H1 (cell line): ENCODE data around the gene WDR4. TPM values are rescaled to one million over a fixed set of nuclear protein-coding genes. Genes with fewer than 3 reads are reported as not detected.

Experiments
- CTCF ChIA-PET: fragments of 300-600 bp; sonication (Branson Sonifier 250); formaldehyde crosslinking; loops from one replicate; lab custom pipeline; 2021; ENCODE audit not compliant: partially characterized antibody; lab: Charles Lee
- POLR2A ChIA-PET: fragments of 300-600 bp; sonication (Branson Sonifier 250); formaldehyde crosslinking; loops from one replicate; lab custom pipeline; 2021; ENCODE audit warnings: inconsistent platforms; ENCODE audit not compliant: partially characterized antibody; lab: Charles Lee
- DNase-seq, 2 experiments: peaks; one replicate each; pipeline versions ENCODE4 v3.0.0 to v3.0.0-alpha.2; 2010 to 2022; ENCODE audit warnings: low spot score in 2 of 2, low read depth in 1 of 2, mixed read lengths in 1 of 2
- FAIRE-seq: peaks from 2 replicates; lab custom pipeline; 2011; peaks lifted over from hg19 to GRCh38; lab: Jason Lieb, UNC
- H2AFZ ChIP-seq: 2 replicates; pipeline ENCODE4 v1.8.1; 2012; ENCODE audit warnings: low read length, inconsistent platforms
- H2AK5ac ChIP-seq: 2 replicates; pipeline ENCODE4 v1.6.1; 2013; ENCODE audit warnings: low read depth, low read length
- H2BK120ac ChIP-seq: replicated peaks from 2 replicates; pipeline ENCODE3; 2013; ENCODE audit warnings: low read depth, low read length, inconsistent platforms
- H2BK12ac ChIP-seq: 2 replicates; pipeline ENCODE4 v1.6.1; 2013; ENCODE audit warnings: low read depth, low read length
- H2BK15ac ChIP-seq: 2 replicates; pipeline ENCODE4 v1.6.1; 2013; ENCODE audit warnings: low read length
- H2BK20ac ChIP-seq: 2 replicates; pipeline ENCODE4 v1.6.1; 2013; ENCODE audit warnings: low read length
- H2BK5ac ChIP-seq: 2 replicates; pipeline ENCODE4 v1.6.1; 2013; ENCODE audit warnings: low read depth, low read length
- H3K14ac ChIP-seq: 2 replicates; pipeline ENCODE4 v1.6.1; 2013; ENCODE audit warnings: inconsistent platforms; ENCODE audit not compliant: insufficient read length
- H3K18ac ChIP-seq: 2 replicates; pipeline ENCODE4 v1.6.1; 2013; ENCODE audit warnings: low read length; ENCODE audit errors: extremely low read depth
- H3K23ac ChIP-seq: 2 replicates; pipeline ENCODE4 v1.6.1; 2013; ENCODE audit warnings: inconsistent platforms; ENCODE audit not compliant: insufficient read length
- H3K23me2 ChIP-seq: 2 replicates; pipeline ENCODE4 v1.6.1; 2013; ENCODE audit warnings: low read depth, low read length
- H3K27ac ChIP-seq: 2 replicates; pipeline ENCODE4 v1.6.1; 2011; ENCODE audit warnings: low read depth, low read length, inconsistent platforms
- H3K27me3 ChIP-seq, 4 experiments: replicated peaks in 1 of 4; 1 replicate in 1 of 4; 2 replicates in 3 of 4; pipeline versions ENCODE4 v1.6.1 to v1.8.1; 2011 to 2013; ENCODE audit warnings: low read length in 3 of 4, mild to moderate bottlenecking in 3 of 4, inconsistent platforms in 2 of 4, mixed read lengths in 2 of 4, moderate library complexity in 1 of 4; ENCODE audit not compliant: control insufficient read depth in 3 of 4, insufficient read depth in 3 of 4; ENCODE audit errors: extremely low read depth in 1 of 4
- H3K36me3 ChIP-seq, 4 experiments: 2 replicates each; pipeline versions ENCODE4 v1.6.1 to v1.8.1; 2011 to 2013; ENCODE audit warnings: mild to moderate bottlenecking in 4 of 4, low read length in 3 of 4, moderate library complexity in 2 of 4, control low read depth in 1 of 4, inconsistent platforms in 1 of 4; ENCODE audit not compliant: insufficient read depth in 4 of 4, control insufficient read depth in 2 of 4
- H3K4ac ChIP-seq: replicated peaks from 2 replicates; pipeline ENCODE3; 2013; ENCODE audit warnings: low read length, low read depth, mixed read lengths, inconsistent platforms; ENCODE audit not compliant: insufficient read length
- H3K4me1 ChIP-seq, 4 experiments: replicated peaks in 1 of 4; 1 replicate in 1 of 4; 2 replicates in 3 of 4; pipeline versions ENCODE4 v1.6.1 to v1.8.1; 2011 to 2013; ENCODE audit warnings: low read length in 3 of 4, inconsistent platforms in 2 of 4, mixed read lengths in 1 of 4; ENCODE audit not compliant: insufficient read depth in 4 of 4, control insufficient read depth in 3 of 4
- H3K4me2 ChIP-seq, 2 experiments: 2 replicates each; pipeline versions ENCODE4 v1.6.1 to v1.8.1; 2011 to 2013; ENCODE audit warnings: low read depth in 2 of 2, low read length in 2 of 2, control low read depth in 1 of 2, inconsistent platforms in 1 of 2, mild to moderate bottlenecking in 1 of 2; ENCODE audit not compliant: insufficient read depth in 1 of 2
- H3K4me3 ChIP-seq, 4 experiments: fragments of 200-600, 300-600 bp in 1 of 4; sonication (generic), shearing (Covaris generic), sonication (Bioruptor Twin) in 1 of 4; 2 replicates each; pipeline versions ENCODE4 v1.5.1 to v1.8.1; 2011 to 2016; ENCODE audit warnings: low read length in 4 of 4, low read depth in 3 of 4, control low read depth in 2 of 4, inconsistent platforms in 2 of 4, mild to moderate bottlenecking in 2 of 4, mixed read lengths in 1 of 4, moderate library complexity in 1 of 4; ENCODE audit not compliant: insufficient read depth in 2 of 4; ENCODE audit errors: extremely low read depth in 1 of 4
- H3K56ac ChIP-seq: replicated peaks from 2 replicates; pipeline ENCODE3; 2013; ENCODE audit warnings: low read depth, mild to moderate bottlenecking, mixed read lengths, low read length, inconsistent platforms; ENCODE audit not compliant: insufficient read length
- H3K79me1 ChIP-seq: 2 replicates; pipeline ENCODE4 v1.6.1; 2013; ENCODE audit warnings: low read depth, low read length, control low read depth
- H3K79me2 ChIP-seq, 2 experiments: 2 replicates each; pipeline versions ENCODE4 v1.6.1 to v1.8.1; 2012 to 2013; ENCODE audit warnings: low read length in 2 of 2, mild to moderate bottlenecking in 2 of 2, inconsistent platforms in 1 of 2; ENCODE audit not compliant: insufficient read depth in 2 of 2, control insufficient read depth in 1 of 2
- H3K9ac ChIP-seq, 4 experiments: replicated peaks in 1 of 4; 1 replicate in 1 of 4; 2 replicates in 3 of 4; pipeline versions ENCODE4 v1.6.1 to v1.8.1; 2011 to 2013; ENCODE audit warnings: low read depth in 3 of 4, low read length in 3 of 4, control low read depth in 2 of 4, mild to moderate bottlenecking in 2 of 4, moderate library complexity in 2 of 4, inconsistent platforms in 1 of 4; ENCODE audit errors: extremely low read depth in 1 of 4
- H3K9me3 ChIP-seq, 2 experiments: 2 replicates each; pipeline versions ENCODE4 v1.6.1 to v1.8.1; 2012 to 2013; ENCODE audit warnings: mild to moderate bottlenecking in 2 of 2, moderate library complexity in 2 of 2, control low read depth in 1 of 2, inconsistent platforms in 1 of 2, low read depth in 1 of 2, low read length in 1 of 2, mixed read lengths in 1 of 2; ENCODE audit not compliant: insufficient read depth in 2 of 2
- H4K20me1 ChIP-seq, 2 experiments: replicated peaks in 1 of 2; 2 replicates each; pipeline versions ENCODE3 to v1.8.1; 2011 to 2013; ENCODE audit warnings: inconsistent platforms in 2 of 2, low read length in 2 of 2, mild to moderate bottlenecking in 1 of 2; ENCODE audit not compliant: insufficient read depth in 2 of 2, control insufficient read depth in 1 of 2
- H4K5ac ChIP-seq: 2 replicates; pipeline ENCODE4 v1.6.1; 2013; ENCODE audit warnings: low read length, low read depth, mixed read lengths, inconsistent platforms; ENCODE audit not compliant: insufficient read length
- H4K8ac ChIP-seq: 2 replicates; pipeline ENCODE4 v1.8.0; 2013; ENCODE audit warnings: mild to moderate bottlenecking, moderate library complexity, low read length, inconsistent platforms; ENCODE audit not compliant: insufficient read depth; ENCODE audit errors: extremely low read depth
- H4K91ac ChIP-seq: replicated peaks from 2 replicates; pipeline ENCODE3; 2013; ENCODE audit warnings: low read length, mixed read lengths, inconsistent platforms; ENCODE audit not compliant: insufficient read length
- ATF3 ChIP-seq: IDR thresholded peaks from 2 replicates; pipeline ENCODE4 v1.6.1; 2011; ENCODE audit warnings: low read depth, mild to moderate bottlenecking, low read length; ENCODE audit not compliant: insufficient read depth
- CBX8 ChIP-seq: fragments of 300-800, 300-1000 bp; sonication (generic); IDR thresholded peaks from 2 replicates; pipeline ENCODE4 v1.7.1; 2016; ENCODE audit warnings: low read depth, low read length, borderline replicate concordance
- CREB1 ChIP-seq: IDR thresholded peaks from 2 replicates; pipeline ENCODE4 v1.6.1; 2012; ENCODE audit warnings: inconsistent platforms
- GABPA ChIP-seq: IDR thresholded peaks from 2 replicates; pipeline ENCODE4 v1.6.1; 2011; ENCODE audit warnings: mild to moderate bottlenecking, low read length, moderate library complexity, borderline replicate concordance; ENCODE audit not compliant: insufficient read depth
- KDM1A ChIP-seq: fragments of 200-600, 300-600 bp; sonication (generic); IDR thresholded peaks from 2 replicates; pipeline ENCODE4 v1.7.1; 2016; ENCODE audit warnings: mild to moderate bottlenecking, low read length, borderline replicate concordance
- MAFK ChIP-seq: IDR thresholded peaks from 2 replicates; pipeline ENCODE4 v1.6.1; 2012; ENCODE audit warnings: low read depth, mild to moderate bottlenecking, improper control_type of control experiment, low read length
- RAD21 ChIP-seq, 2 experiments: IDR thresholded peaks in 1 of 2; conservative IDR thresholded peaks in 1 of 2; 2 replicates each; pipeline ENCODE4 v1.6.1; 2011; ENCODE audit warnings: low read depth in 2 of 2, low read length in 2 of 2, improper control_type of control experiment in 1 of 2, inconsistent platforms in 1 of 2, mild to moderate bottlenecking in 1 of 2, moderate library complexity in 1 of 2
- SAP30 ChIP-seq: fragments of 300-600 bp; sonication (generic); IDR thresholded peaks from 2 replicates; pipeline ENCODE4 v1.7.1; 2012; ENCODE audit warnings: low read length, moderate library complexity, mild to moderate bottlenecking, inconsistent platforms; ENCODE audit not compliant: insufficient read depth, insufficient replicate concordance
- SIX5 ChIP-seq: IDR thresholded peaks from 2 replicates; pipeline ENCODE4 v1.6.1; 2011; ENCODE audit warnings: mild to moderate bottlenecking, low read depth, low read length
- SP4 ChIP-seq: IDR thresholded peaks from 2 replicates; pipeline ENCODE4 v1.6.1; 2012; ENCODE audit warnings: low read length, inconsistent platforms
- TAF7 ChIP-seq: optimal IDR thresholded peaks from 2 replicates; pipeline ENCODE3; 2011; ENCODE audit warnings: low read depth, mild to moderate bottlenecking, inconsistent platforms, low read length, moderate library complexity, borderline replicate concordance
- YY1 ChIP-seq: IDR thresholded peaks from 2 replicates; pipeline ENCODE4 v1.6.1; 2011; ENCODE audit warnings: low read depth, mild to moderate bottlenecking, low read length
- WGBS, 2 experiments: shearing (Covaris generic) in 1 of 2; methylation state at CpG; one replicate each; pipeline versions ENCODE4 v1.1.6 to v1.1.7; 2013 to 2015; ENCODE audit warnings: low lambda C conversion rate in 2 of 2, mixed read lengths in 2 of 2, inconsistent platforms in 1 of 2, low coverage in 1 of 2, missing lambda C conversion rate in 1 of 2; ENCODE audit not compliant: insufficient replicate concordance in 2 of 2, insufficient coverage in 1 of 2, insufficient read length in 1 of 2; ENCODE audit errors: extremely low coverage in 1 of 2, missing lambda C conversion rate in 1 of 2; 5-methylcytosine and 5-hydroxymethylcytosine counted together
- polyA plus RNA-seq, 7 experiments: library from polyadenylated mRNA; depleted of rRNA in 3 of 7; stranded (reverse) in 5 of 7; unstranded in 2 of 7; fragments of >200 nt in 5 of 7; fragments of 200-250 nt in 2 of 7; gene quantifications; 1 replicate in 5 of 7; 2 replicates in 1 of 7; 4 replicates in 1 of 7; pipeline versions ENCODE4 v1.2.1 to v1.2.3, GENCODE V29; 2011 to 2013; ENCODE audit warnings: missing spikeins in 2 of 7, mixed read lengths in 2 of 7
- total RNA-seq: library from RNA; stranded (reverse); fragmentation: NEBNext Ultra II Directional; extraction: Animal tissue kit (Norgen Biotek cat#: 25700); gene quantifications from 2 replicates; pipeline ENCODE4 v1.2.1, GENCODE V29; 2021

WDR4 gene
- total and polyA plus RNA-seq, 2 of the 8 experiments (the other 6 are each of a cell fraction or from before 2014, with no cell fraction given): 28.9 to 47.8 TPM

- TF ChIP-seq TAF7: no peak
- no peak for TF ChIP-seq CREB1
- TF ChIP-seq SIX5: no peak
- TF ChIP-seq SP4: no peak
- no peak for TF ChIP-seq SAP30
- TF ChIP-seq ATF3: no peak
- TF ChIP-seq CBX8: no peak
- no peak for TF ChIP-seq RAD21 (IDR thresholded peaks at IDR 0.05 in 1 of 2, conservative IDR thresholded peaks at IDR 0.05 in 1 of 2; ENCODE audit: low read depth in 2 of 2, low read length in 2 of 2)
- no peak for TF ChIP-seq YY1
- TF ChIP-seq MAFK: no peak
- TF ChIP-seq KDM1A: no peak
- TF ChIP-seq GABPA: no peak
- Histone ChIP-seq H3K27me3 (no peaks in the 10 kb centered on the region; a peak in 1 of 7 replicates), H4K8ac (peak overlapping the region; percentile 38; the same call in 1 of the 2 replicates), H3K4ac (no peak overlapping the region), H3K79me2 (peaks cover 0 to 44% of the 10 kb centered on the region in 2 experiments; a peak in 3 of 4 replicates), H2BK15ac (no peak overlapping the region), H2BK20ac (no peak overlapping the region), H3K4me2 (no peak overlapping the region), H3K9me3 (no peaks in the 10 kb centered on the region), H3K23ac (no peak overlapping the region), H3K14ac (no peak overlapping the region), H2BK5ac (no peak overlapping the region), H2AK5ac (no peak overlapping the region), H3K79me1 (peaks cover 24% of the 10 kb centered on the region), H4K5ac (no peak overlapping the region), H4K20me1 (peaks cover 19 to 36% of the 10 kb centered on the region in 2 experiments), H3K56ac (no peak overlapping the region), H3K9ac (no peak overlapping the region), H3K4me1 (no peaks in the 10 kb centered on the region), H2BK12ac (no peak overlapping the region), H3K27ac (no peak overlapping the region), H3K36me3 (peaks cover 28 to 60% (median 53%) of the 10 kb centered on the region in 4 experiments; a peak in 7 of 8 replicates), H3K18ac (no peak overlapping the region), H4K91ac (no peak overlapping the region), H2BK120ac (no peak overlapping the region), H3K23me2 (peaks cover 4% of the 10 kb centered on the region; the same call in 1 of the 2 replicates), H2AFZ (no peak overlapping the region), H3K4me3 (no peak overlapping the region)
- DNase-seq (no peak), FAIRE-seq (no peak)
- WGBS, 2 experiments: 88% methylated on average over 22 of the region's 22 CpGs; no CpG with 5 or more reads in 1 of the 2 experiments
- CTCF ChIA-PET: interaction anchor here (0.6 to 2.4 kb wide), 8 partner anchors 9 to 915 kb away, joined by 3 to 8 read pairs (median 4); no protein-coding TSS in a partner anchor
- POLR2A ChIA-PET: interaction anchor here (0.7 to 3.8 kb wide), 9 partner anchors 9 to 72 kb away, joined by 3 to 21 read pairs (median 4); partner anchors contain the start of gene NDUFV3
Measured at GRCh38 chr21:42844411-42845113, 34.8 kb downstream of the WDR4 start.
